Thyroid gland (tissue), 4 donors: Measurements from ENCODE around the gene TTN.

Experiments used
- CTCF ChIP-seq, 6 experiments: fragments of 200-600 bp in 3 of 6; fragments of 450-650 bp in 3 of 6; sonication (generic) in 3 of 6; IDR thresholded peaks; one replicate each; pipeline ENCODE4 v1.5.1; 2016 to 2019; ENCODE audit warnings: antibody characterized with exemption in 6 of 6, mild to moderate bottlenecking in 2 of 6, inconsistent platforms in 1 of 6, moderate library complexity in 1 of 6
- POLR2A ChIP-seq, 2 donors: fragments of 450-650 bp; IDR thresholded peaks; one replicate each; pipeline ENCODE4 v1.6.1; 2017; ENCODE audit warnings: antibody characterized with exemption in 2 of 2, mild to moderate bottlenecking in 2 of 2, moderate library complexity in 1 of 2

- TF ChIP-seq POLR2A (IDR thresholded peaks at IDR 0.05) (no peak), CTCF (IDR thresholded peaks at IDR 0.05) (no peak)
Observed at GRCh38 chr2:178476477-178476876, 330.7 kb downstream of the TTN start.
